ENCODE data around the gene XPNPEP2.

Gene XPNPEP2

DNA sequence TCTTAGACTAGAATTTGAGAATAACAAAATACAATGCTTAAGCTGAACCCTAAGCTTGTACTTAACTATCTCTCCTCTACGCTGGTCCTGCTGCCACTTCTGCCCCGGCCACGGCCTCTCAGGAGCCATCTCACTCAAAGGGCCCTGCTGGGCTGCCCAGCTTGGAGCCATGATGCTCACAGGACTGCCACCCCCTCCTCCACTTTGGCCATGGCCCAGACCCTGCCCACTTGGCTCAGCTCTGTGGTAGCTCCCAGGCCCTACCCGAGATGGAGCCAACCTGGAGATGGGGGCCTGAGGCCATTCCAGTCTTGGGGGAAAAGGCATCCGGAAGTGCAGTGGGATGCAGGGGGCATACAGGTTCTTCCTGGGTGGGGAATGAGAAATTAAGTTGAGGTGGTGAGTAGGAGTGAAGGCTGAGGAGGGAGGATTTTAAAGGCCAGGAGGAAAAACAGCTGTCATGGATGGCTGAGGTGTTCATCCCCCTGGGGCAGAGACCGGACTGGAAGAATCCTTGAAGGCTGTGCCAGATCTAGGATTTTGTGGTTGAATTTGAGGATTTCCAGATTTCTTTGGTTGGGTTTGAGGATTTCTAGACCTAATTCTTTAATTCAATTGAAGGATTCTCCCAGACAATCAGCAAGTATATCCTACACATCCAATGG is 41.8 kb downstream of the XPNPEP2 start:
- ATAC-seq (replicated peaks; ENCODE audit: extremely low read depth, poor library complexity, severe bottlenecking) (no peak), DNase-seq (ENCODE audit: low spot score in 2 of 2) (no peak)
- Mint-ChIP-seq H3K9me3 (no peaks in the 10 kb centered on the region), H3K4me3 (peak overlapping the region; percentile 91), H3K4me1 (peaks cover 47% of the 10 kb centered on the region), H3K27ac (ENCODE audit: low read depth) (peak overlapping the region; percentile 80), H3K27me3 (no peaks in the 10 kb centered on the region), H3K36me3 (ENCODE audit: insufficient read depth) (peaks cover 42% of the 10 kb centered on the region)

GRCh38 chrX:129781134-129781672 is 42.4 kb downstream of the XPNPEP2 start:
- ATAC-seq (replicated peaks; ENCODE audit: extremely low read depth, poor library complexity, severe bottlenecking), result peak; percentile 88
- Mint-ChIP-seq H3K36me3 (ENCODE audit: insufficient read depth) (peaks cover 46% of the 10 kb centered on the region), H3K9me3 (no peaks in the 10 kb centered on the region), H3K4me1 (peaks cover 53% of the 10 kb centered on the region), H3K4me3 (peak overlapping the region; percentile 91), H3K27ac (ENCODE audit: low read depth) (peak overlapping the region; percentile 80), H3K27me3 (no peaks in the 10 kb centered on the region)
- peak; percentile 38 to 82 for DNase-seq (ENCODE audit: low spot score in 2 of 2)

DNA sequence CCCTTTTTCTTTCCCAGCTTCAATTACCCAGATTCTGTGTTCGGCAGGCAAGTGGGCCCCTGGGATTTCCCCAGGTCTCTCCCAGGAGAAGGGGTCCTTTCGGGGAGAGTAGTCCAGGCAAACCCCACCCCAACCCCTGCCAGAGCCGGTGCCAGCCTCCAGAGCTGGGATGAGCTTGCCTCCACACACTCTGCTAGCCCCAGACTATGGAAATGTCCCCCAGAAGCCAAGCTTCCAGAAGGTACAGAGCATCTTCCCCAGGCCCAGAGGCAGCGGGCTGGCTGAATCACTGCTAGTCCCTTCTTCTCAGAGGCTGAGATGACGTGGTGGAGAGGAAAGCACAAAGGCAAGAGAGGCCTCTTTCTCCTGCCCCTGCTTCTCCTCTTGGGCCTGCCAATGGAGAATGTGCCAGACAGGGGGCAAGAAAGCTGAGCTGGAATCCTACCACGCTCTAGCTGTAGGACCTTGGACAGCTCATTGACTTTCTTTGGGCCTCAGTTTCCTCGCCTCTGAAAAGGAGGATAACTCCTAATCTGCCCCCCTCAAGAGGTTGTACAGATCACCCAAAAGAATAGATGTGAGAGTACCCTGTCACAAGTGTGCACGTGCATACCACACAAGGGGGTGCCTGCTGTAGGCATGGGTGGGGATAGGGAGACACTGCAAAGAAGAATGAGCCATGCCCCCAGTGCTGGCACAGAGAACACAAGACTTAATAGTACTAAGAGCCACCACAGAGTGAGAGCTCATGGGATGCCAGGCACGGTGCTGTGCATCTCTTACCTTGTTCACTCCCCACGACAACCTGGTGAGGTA is 43.1 kb downstream of the XPNPEP2 start:
- H3K36me3 Mint-ChIP-seq (ENCODE audit: insufficient read depth), result peaks cover 53% of the 10 kb centered on the region
- peaks cover 56% of the 10 kb centered on the region for H3K4me1 Mint-ChIP-seq
- no peaks in the 10 kb centered on the region for H3K27me3 Mint-ChIP-seq
- peak overlapping the region; percentile 91 for H3K4me3 Mint-ChIP-seq
- DNase-seq (ENCODE audit: low spot score in 2 of 2) (no peak), ATAC-seq (replicated peaks; ENCODE audit: extremely low read depth, poor library complexity, severe bottlenecking) (no peak)
- peak overlapping the region; percentile 80 for H3K27ac Mint-ChIP-seq (ENCODE audit: low read depth)
- no peaks in the 10 kb centered on the region for H3K9me3 Mint-ChIP-seq

- DNase-seq (ENCODE audit: low spot score in 2 of 2), result no peak
- H3K36me3 Mint-ChIP-seq (ENCODE audit: insufficient read depth), result peaks cover 60% of the 10 kb centered on the region
- peaks cover 56% of the 10 kb centered on the region for H3K4me1 Mint-ChIP-seq
- H3K27me3 Mint-ChIP-seq, result no peaks in the 10 kb centered on the region
- ATAC-seq (replicated peaks; ENCODE audit: extremely low read depth, poor library complexity, severe bottlenecking), result no peak
- peak overlapping the region; percentile 81 for H3K27ac Mint-ChIP-seq (ENCODE audit: low read depth)
- peak overlapping the region; percentile 91 for H3K4me3 Mint-ChIP-seq
- H3K9me3 Mint-ChIP-seq, result no peaks in the 10 kb centered on the region
Observed at GRCh38 chrX:129782706-129783105, 43.9 kb downstream of the XPNPEP2 start.

DNA sequence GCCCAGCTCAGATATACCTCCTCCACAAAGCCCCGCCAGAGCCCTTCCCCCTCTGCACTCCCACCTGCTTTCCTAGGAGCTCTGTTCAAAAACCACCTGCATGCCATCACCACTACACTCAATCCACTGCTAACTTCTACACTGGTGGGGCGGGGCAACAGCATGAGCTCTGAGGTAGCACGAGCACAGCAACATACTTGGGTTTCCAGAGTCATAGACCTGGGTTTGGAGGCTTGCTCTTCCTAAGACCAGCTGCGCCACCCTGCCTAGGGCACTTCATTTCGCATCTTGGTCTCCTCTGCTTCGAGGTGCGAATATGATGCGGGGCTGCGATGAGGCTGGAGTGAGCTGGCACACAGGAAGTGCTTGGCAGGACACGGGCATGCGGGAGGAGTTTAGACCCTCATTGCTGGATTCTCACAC is 44.5 kb downstream of the XPNPEP2 start:
- Mint-ChIP-seq H3K4me3 (peak overlapping the region; percentile 91), H3K9me3 (no peaks in the 10 kb centered on the region)

GRCh38 chrX:129784371-129784770 is 45.6 kb downstream of the XPNPEP2 start:
- H3K36me3 Mint-ChIP-seq (ENCODE audit: insufficient read depth), result peaks cover 74% of the 10 kb centered on the region
- no peak overlapping the region for H3K27ac Mint-ChIP-seq (ENCODE audit: low read depth)
- H3K4me3 Mint-ChIP-seq, result peak overlapping the region; percentile 91
- no peak for ATAC-seq (replicated peaks; ENCODE audit: extremely low read depth, poor library complexity, severe bottlenecking)
- peaks cover 53% of the 10 kb centered on the region for H3K4me1 Mint-ChIP-seq
- H3K9me3 Mint-ChIP-seq, result no peaks in the 10 kb centered on the region
- no peak for DNase-seq (ENCODE audit: low spot score in 2 of 2)
- no peaks in the 10 kb centered on the region for H3K27me3 Mint-ChIP-seq

More for the DNA sequence above, 44.5 kb downstream of the XPNPEP2 start:
- no peak for ATAC-seq (replicated peaks; ENCODE audit: extremely low read depth, poor library complexity, severe bottlenecking)
- H3K27me3 Mint-ChIP-seq, result no peaks in the 10 kb centered on the region
- H3K36me3 Mint-ChIP-seq (ENCODE audit: insufficient read depth), result peaks cover 64% of the 10 kb centered on the region
- peaks cover 57% of the 10 kb centered on the region for H3K4me1 Mint-ChIP-seq
- DNase-seq (ENCODE audit: low spot score in 2 of 2), result no peak
- H3K27ac Mint-ChIP-seq (ENCODE audit: low read depth), result peak overlapping the region; percentile 81

- Mint-ChIP-seq H3K4me3 (peak overlapping the region; percentile 91), H3K36me3 (ENCODE audit: insufficient read depth) (peaks cover 77% of the 10 kb centered on the region), H3K9me3 (no peaks in the 10 kb centered on the region), H3K27me3 (no peaks in the 10 kb centered on the region), H3K4me1 (peaks cover 51% of the 10 kb centered on the region), H3K27ac (ENCODE audit: low read depth) (peak overlapping the region; percentile 62)
- no peak for ATAC-seq (replicated peaks; ENCODE audit: extremely low read depth, poor library complexity, severe bottlenecking)
- DNase-seq (ENCODE audit: low spot score in 2 of 2), result no peak
Observed at GRCh38 chrX:129785160-129785947, 46.6 kb downstream of the XPNPEP2 start.

- Mint-ChIP-seq H3K36me3 (ENCODE audit: insufficient read depth) (peaks cover 83% of the 10 kb centered on the region), H3K4me1 (peaks cover 51% of the 10 kb centered on the region), H3K27me3 (no peaks in the 10 kb centered on the region), H3K9me3 (no peaks in the 10 kb centered on the region), H3K27ac (ENCODE audit: low read depth) (peak overlapping the region; percentile 89), H3K4me3 (peak overlapping the region; percentile 91)
- ATAC-seq (replicated peaks; ENCODE audit: extremely low read depth, poor library complexity, severe bottlenecking) (no peak), DNase-seq (ENCODE audit: low spot score in 2 of 2) (no peak)
Observed at GRCh38 chrX:129786210-129786651, 47.5 kb downstream of the XPNPEP2 start.

GRCh38 chrX:129787336-129788055 is 48.7 kb downstream of the XPNPEP2 start:
- ATAC-seq (replicated peaks; ENCODE audit: extremely low read depth, poor library complexity, severe bottlenecking) (no peak), DNase-seq (ENCODE audit: low spot score in 2 of 2) (no peak)
- Mint-ChIP-seq H3K9me3 (no peaks in the 10 kb centered on the region), H3K27me3 (no peaks in the 10 kb centered on the region), H3K4me3 (peak overlapping the region; percentile 91), H3K27ac (ENCODE audit: low read depth) (peak overlapping the region; percentile 89), H3K36me3 (ENCODE audit: insufficient read depth) (peaks cover 83% of the 10 kb centered on the region), H3K4me1 (peaks cover 51% of the 10 kb centered on the region)

- Mint-ChIP-seq H3K27me3 (no peaks in the 10 kb centered on the region), H3K36me3 (ENCODE audit: insufficient read depth) (peaks cover 80% of the 10 kb centered on the region), H3K4me3 (peak overlapping the region; percentile 48), H3K4me1 (peaks cover 42% of the 10 kb centered on the region), H3K9me3 (no peaks in the 10 kb centered on the region), H3K27ac (ENCODE audit: low read depth) (peak overlapping the region; percentile 91)
- DNase-seq (ENCODE audit: low spot score in 2 of 2), result no peak
- no peak for ATAC-seq (replicated peaks; ENCODE audit: extremely low read depth, poor library complexity, severe bottlenecking)
Observed at GRCh38 chrX:129788527-129788926, 49.7 kb downstream of the XPNPEP2 start.

- peaks cover 32% of the 10 kb centered on the region for H3K4me1 Mint-ChIP-seq
- ATAC-seq (replicated peaks; ENCODE audit: extremely low read depth, poor library complexity, severe bottlenecking), result no peak
- H3K4me3 Mint-ChIP-seq, result no peak overlapping the region
- H3K36me3 Mint-ChIP-seq (ENCODE audit: insufficient read depth), result peaks cover 80% of the 10 kb centered on the region
- no peak overlapping the region for H3K27ac Mint-ChIP-seq (ENCODE audit: low read depth)
- H3K27me3 Mint-ChIP-seq, result no peaks in the 10 kb centered on the region
- no peaks in the 10 kb centered on the region for H3K9me3 Mint-ChIP-seq
- no peak for DNase-seq (ENCODE audit: low spot score in 2 of 2)
Observed at GRCh38 chrX:129790146-129790545, 51.4 kb downstream of the XPNPEP2 start.

DNA sequence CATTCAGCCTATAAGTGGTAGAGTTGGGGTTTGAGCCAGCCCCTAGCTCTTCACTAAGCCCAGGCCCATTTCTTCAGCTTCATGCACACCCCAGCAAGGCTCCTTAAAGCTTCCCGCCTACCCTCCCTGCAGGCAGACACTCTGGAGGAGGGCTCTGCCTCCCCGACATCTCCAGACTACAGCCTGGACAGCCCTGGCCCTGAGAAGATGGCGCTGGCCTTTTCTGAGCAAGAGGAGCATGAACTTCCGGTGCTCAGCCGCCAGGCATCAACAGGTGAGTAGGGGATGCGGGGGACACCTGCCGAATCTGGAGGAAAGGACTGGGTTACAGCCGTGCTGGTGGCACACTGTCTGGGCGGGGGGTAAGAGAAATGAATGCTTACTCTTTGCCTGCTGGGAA is 52.0 kb downstream of the XPNPEP2 start:
- H3K36me3 Mint-ChIP-seq (ENCODE audit: insufficient read depth), result peaks cover 75% of the 10 kb centered on the region
- H3K4me3 Mint-ChIP-seq, result no peak overlapping the region
- no peak overlapping the region for H3K27ac Mint-ChIP-seq (ENCODE audit: low read depth)
- H3K4me1 Mint-ChIP-seq, result peaks cover 26% of the 10 kb centered on the region
- no peaks in the 10 kb centered on the region for H3K9me3 Mint-ChIP-seq
- ATAC-seq (replicated peaks; ENCODE audit: extremely low read depth, poor library complexity, severe bottlenecking) (no peak), DNase-seq (ENCODE audit: low spot score in 2 of 2) (no peak)
- H3K27me3 Mint-ChIP-seq, result no peaks in the 10 kb centered on the region
